Sigmoid colon (tissue), 7 donors: Measurements from ENCODE around the gene VPS18. TPM values are rescaled to one million over a fixed set of nuclear protein-coding genes. Genes with fewer than 3 reads are reported as not detected.

Experiments used
- DNase-seq: peaks from one replicate; pipeline ENCODE4 v3.0.0-alpha.2; 2019
- H3K27ac ChIP-seq, 4 donors: fragments of 200-600 bp; sonication (generic); one replicate each; pipeline ENCODE4 v1.5.1; 2016 to 2019; ENCODE audit warnings: mild to moderate bottlenecking in 1 of 4
- H3K27me3 ChIP-seq, 3 donors: fragments of 200-600 bp; sonication (generic); one replicate each; pipeline ENCODE4 v1.5.1; 2019; ENCODE audit warnings: mild to moderate bottlenecking in 1 of 3
- H3K36me3 ChIP-seq, 4 donors: fragments of 200-600 bp; sonication (generic); one replicate each; pipeline ENCODE4 v1.5.1; 2016 to 2019
- H3K4me1 ChIP-seq, 4 donors: fragments of 200-600 bp; sonication (generic); one replicate each; pipeline ENCODE4 v1.5.1; 2017 to 2019
- H3K4me3 ChIP-seq, 4 donors: fragments of 200-600 bp; sonication (generic); one replicate each; pipeline ENCODE4 v1.5.1; 2017 to 2019; ENCODE audit warnings: mild to moderate bottlenecking in 2 of 4, moderate library complexity in 1 of 4
- H3K9me3 ChIP-seq, 4 donors: fragments of 200-600 bp in 3 of 4; sonication (generic) in 3 of 4; one replicate each; pipeline versions ENCODE4 v1.5.1 to v1.6.1; 2013 to 2019
- EP300 ChIP-seq, 4 donors: sonication (generic); formaldehyde crosslinking; IDR thresholded peaks; one replicate each; pipeline ENCODE4 v1.6.1; 2017; ENCODE audit warnings: antibody characterized with exemption in 4 of 4
- POLR2A ChIP-seq, 2 donors: fragments of 450-650 bp; IDR thresholded peaks; one replicate each; pipeline ENCODE4 v1.6.1; 2016; ENCODE audit warnings: antibody characterized with exemption in 2 of 2, mild to moderate bottlenecking in 2 of 2, moderate library complexity in 2 of 2
- POLR2AphosphoS5 ChIP-seq, 4 donors: sonication (generic); formaldehyde crosslinking; IDR thresholded peaks; one replicate each; pipeline ENCODE4 v1.6.1; 2017; ENCODE audit warnings: antibody characterized with exemption in 4 of 4
- WGBS, 2 donors: extraction: QIAGEN DNeasy Blood & Tissue Kit; methylation state at CpG; one replicate each; pipeline ENCODE4 v1.1.7; 2013; 5-methylcytosine and 5-hydroxymethylcytosine counted together
- intact Hi-C: fragments of 100-400 bp; cut with DNase I; formaldehyde crosslinking; loops from one replicate; pipeline ENCODE4 v1.15.1; 2023
- polyA plus RNA-seq, 3 donors: library from polyadenylated mRNA; stranded (reverse); fragments of 200-250 nt; gene quantifications; one replicate each; pipeline ENCODE4 v1.2.3, GENCODE V29; 2013
- total RNA-seq, 4 donors: library from RNA; depleted of rRNA; stranded (reverse); fragments of >200 nt; gene quantifications; one replicate each; pipeline ENCODE4 v1.1.0, GENCODE V29; 2016
- TF ChIP-seq, protein P1 (sequence below), 4 experiments: fragments of 450-650 bp in 3 of 4; fragments of 200-600 bp in 1 of 4; IDR thresholded peaks; one replicate each; pipeline ENCODE4 v1.5.1; 2016 to 2019; ENCODE audit warnings: antibody characterized with exemption in 4 of 4, mild to moderate bottlenecking in 3 of 4, moderate library complexity in 2 of 4
- donor health status: healthy with polysubstance abuse.
- donor health status: Bipolar disorder and iron deficiency.
- donor health status: healthy.

The VPS18 gene
- total and polyA plus RNA-seq, 7 donors, result 4.8 to 19.6 (median 17.4) TPM

DNA sequence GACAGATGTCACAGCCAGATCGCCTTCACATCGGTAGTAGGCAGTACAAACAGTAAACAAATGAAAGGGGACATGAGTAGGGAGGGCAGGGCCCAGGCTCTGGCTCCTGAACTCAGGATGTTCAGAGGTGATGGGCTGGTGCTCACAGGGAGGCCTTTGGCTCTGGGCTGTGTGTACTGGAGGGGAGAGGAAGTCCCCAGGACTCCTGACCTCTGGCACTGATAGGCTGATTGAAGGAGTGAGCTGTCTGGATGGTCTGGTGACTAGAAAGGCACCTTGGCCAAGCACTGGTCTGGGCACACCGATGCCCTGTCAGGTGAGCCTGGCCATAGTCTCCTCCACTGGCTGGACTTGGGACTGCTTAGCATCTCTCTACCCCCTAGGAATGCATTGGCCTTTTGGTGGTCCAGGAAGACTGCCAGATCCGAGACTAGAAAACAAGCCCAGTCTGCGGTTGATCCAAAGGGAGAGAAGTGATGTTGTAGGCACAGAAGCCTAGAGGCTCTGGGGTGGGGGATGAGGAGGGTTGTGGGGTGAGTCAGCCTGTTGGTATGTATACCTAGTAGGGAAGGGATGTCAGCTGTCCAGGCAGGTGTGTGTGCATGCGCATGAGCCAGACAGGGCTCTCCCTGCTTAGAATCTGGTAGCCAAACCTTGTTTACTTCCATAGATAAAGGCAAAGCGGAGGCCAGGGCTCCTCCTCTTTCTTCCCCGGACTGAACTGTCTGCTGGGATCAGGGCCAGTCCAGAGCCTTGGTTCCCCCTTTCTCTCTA, 48.6 kb upstream of the VPS18 start:
- Histone ChIP-seq H3K27ac (no peak overlapping the region), H3K4me3 (peak overlapping the region in 1 of 4 donors; percentile 41), H3K36me3 (no peaks in the 10 kb centered on the region), H3K27me3 (peaks cover 22 to 58% (median 35%) of the 10 kb centered on the region in 3 donors), H3K9me3 (no peaks in the 10 kb centered on the region), H3K4me1 (peaks cover 0 to 19% (median 18%) of the 10 kb centered on the region in 4 donors)
- WGBS, 2 donors, result 16 to 74% methylated on average over 8 of the region's 8 CpGs
- DNase-seq, result no peak
- intact Hi-C loops, result no loop called here
- no peak for TF ChIP-seq EP300 (IDR thresholded peaks at IDR 0.05)
- TF ChIP-seq POLR2A (IDR thresholded peaks at IDR 0.05), result peak in 1 of 2 donors; percentile 68

DNA sequence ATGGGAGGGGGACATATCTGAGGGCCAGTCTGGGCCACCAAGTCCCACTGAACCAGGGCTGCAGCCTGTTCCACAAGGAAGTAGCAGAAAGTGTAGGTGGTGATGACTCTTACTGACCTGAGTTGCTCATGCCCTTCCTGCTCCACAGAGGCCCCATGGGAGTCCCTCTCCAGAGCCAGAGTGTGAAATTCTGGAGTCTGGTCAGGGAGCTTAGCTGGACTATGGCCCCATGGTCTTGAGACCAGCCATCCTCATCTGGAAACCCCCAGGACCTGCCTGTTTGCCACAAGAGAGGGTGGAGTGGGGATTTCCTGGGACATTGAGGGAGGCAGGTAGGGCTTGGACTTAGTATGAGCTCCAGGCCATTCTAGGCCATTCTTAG, 47.4 kb upstream of the VPS18 start:
- peak overlapping the region in 2 of 4 donors; percentile 7 to 17 for H3K27ac ChIP-seq
- H3K4me1 ChIP-seq, result peaks cover 0 to 19% (median 18%) of the 10 kb centered on the region in 4 donors
- peaks cover 22 to 57% (median 35%) of the 10 kb centered on the region in 3 donors for H3K27me3 ChIP-seq
- no peak for TF ChIP-seq EP300 (IDR thresholded peaks at IDR 0.05)
- TF ChIP-seq POLR2A (IDR thresholded peaks at IDR 0.05), result no peak
- H3K9me3 ChIP-seq, result no peaks in the 10 kb centered on the region
- intact Hi-C loops, result no loop called here
- DNase-seq, result no peak
- H3K36me3 ChIP-seq, result no peaks in the 10 kb centered on the region
- H3K4me3 ChIP-seq, result no peak overlapping the region

DNA sequence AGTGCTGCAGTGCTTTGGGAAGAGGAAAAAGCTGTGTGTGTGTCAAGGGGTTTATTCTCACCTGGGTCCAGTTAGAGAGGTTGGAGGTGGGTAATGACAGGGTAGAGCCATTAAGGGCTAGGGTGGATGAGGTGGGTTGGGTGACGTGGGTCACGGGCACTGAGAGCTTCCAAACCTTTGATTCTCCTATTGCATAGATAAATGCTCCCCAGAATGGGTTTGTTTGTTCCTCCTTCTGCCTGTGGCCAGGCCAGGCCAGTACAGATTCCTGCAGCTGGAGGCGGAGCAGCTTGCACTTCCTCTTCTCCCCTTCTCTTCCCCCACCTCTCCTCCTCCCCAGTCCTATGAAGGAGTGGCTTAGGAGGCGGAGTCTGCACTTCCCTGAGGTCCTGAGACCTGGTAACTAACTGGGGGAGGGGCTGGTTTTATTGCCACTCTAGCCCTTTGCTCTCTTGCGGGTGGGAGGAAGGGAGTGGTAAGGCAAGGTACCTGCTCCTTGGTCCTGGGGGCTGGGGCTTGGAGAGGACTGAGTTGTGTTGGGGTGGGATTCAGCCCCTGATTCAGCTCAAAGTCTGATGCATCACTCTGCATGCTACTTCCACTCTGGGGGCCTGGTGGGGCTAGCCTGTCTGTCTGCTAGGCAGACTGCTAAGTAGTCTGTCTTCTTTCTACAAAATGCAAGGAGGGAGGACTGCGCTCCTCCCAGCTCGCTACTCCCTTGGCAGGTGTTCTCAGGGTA, 46.9 kb upstream of the VPS18 start:
- Histone ChIP-seq H3K4me1 (peaks cover 0 to 19% (median 18%) of the 10 kb centered on the region in 4 donors), H3K27ac (peak overlapping the region in 1 of 4 donors; percentile 17), H3K27me3 (peaks cover 22 to 51% (median 31%) of the 10 kb centered on the region in 3 donors), H3K4me3 (no peak overlapping the region), H3K9me3 (no peaks in the 10 kb centered on the region), H3K36me3 (no peaks in the 10 kb centered on the region)
- DNase-seq, result no peak
- intact Hi-C loops, result no loop called here
- whole genome bisulfite sequencing, 2 donors, result 11 to 48% methylated on average over 7 of the region's 7 CpGs
- TF ChIP-seq POLR2A (IDR thresholded peaks at IDR 0.05) (peak in 1 of 2 donors; percentile 62), EP300 (IDR thresholded peaks at IDR 0.05) (no peak), POLR2AphosphoS5 (IDR thresholded peaks at IDR 0.05) (peak in 1 of 4 donors; percentile 23)
- TF ChIP-seq, protein P1, sequence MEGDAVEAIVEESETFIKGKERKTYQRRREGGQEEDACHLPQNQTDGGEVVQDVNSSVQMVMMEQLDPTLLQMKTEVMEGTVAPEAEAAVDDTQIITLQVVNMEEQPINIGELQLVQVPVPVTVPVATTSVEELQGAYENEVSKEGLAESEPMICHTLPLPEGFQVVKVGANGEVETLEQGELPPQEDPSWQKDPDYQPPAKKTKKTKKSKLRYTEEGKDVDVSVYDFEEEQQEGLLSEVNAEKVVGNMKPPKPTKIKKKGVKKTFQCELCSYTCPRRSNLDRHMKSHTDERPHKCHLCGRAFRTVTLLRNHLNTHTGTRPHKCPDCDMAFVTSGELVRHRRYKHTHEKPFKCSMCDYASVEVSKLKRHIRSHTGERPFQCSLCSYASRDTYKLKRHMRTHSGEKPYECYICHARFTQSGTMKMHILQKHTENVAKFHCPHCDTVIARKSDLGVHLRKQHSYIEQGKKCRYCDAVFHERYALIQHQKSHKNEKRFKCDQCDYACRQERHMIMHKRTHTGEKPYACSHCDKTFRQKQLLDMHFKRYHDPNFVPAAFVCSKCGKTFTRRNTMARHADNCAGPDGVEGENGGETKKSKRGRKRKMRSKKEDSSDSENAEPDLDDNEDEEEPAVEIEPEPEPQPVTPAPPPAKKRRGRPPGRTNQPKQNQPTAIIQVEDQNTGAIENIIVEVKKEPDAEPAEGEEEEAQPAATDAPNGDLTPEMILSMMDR (IDR thresholded peaks at IDR 0.05), result no peak

DNA sequence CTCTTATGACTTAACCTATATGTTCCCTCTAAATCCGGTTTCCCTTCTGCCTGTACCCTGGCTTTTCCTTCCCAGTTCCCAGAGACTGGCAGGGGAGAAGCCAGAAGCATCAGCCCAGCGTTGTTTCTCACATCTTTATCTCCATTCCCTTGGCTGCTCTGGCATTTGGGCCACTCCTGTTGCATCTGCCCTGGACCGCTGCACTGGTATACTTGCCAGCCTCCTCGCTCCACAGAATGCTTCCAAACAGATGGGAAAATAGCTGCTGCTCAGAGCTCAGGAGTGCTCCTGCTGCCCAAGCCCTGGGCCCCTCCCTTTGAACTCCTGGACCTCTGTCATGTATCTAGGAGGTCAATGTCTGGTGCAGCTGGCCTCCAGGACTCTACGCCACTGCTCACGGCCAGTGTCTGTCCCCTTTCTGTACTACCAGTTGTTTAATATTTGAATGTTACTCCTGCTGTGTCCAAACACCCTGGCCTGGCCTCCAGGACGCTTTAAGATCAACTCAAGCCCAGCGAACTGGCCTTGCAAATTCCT, 43.6 kb upstream of the VPS18 start:
- Histone ChIP-seq H3K27me3 (peaks cover 5 to 26% (median 5%) of the 10 kb centered on the region in 3 donors), H3K4me3 (no peak overlapping the region), H3K4me1 (no peaks in the 10 kb centered on the region), H3K36me3 (no peaks in the 10 kb centered on the region), H3K27ac (no peak overlapping the region), H3K9me3 (no peaks in the 10 kb centered on the region)
- intact Hi-C loops, result no loop called here
- no peak for DNase-seq
- TF ChIP-seq, protein P1 (IDR thresholded peaks at IDR 0.05), result no peak
- TF ChIP-seq EP300 (IDR thresholded peaks at IDR 0.05) (no peak), POLR2A (IDR thresholded peaks at IDR 0.05) (no peak), POLR2AphosphoS5 (IDR thresholded peaks at IDR 0.05) (no peak)
- WGBS, 2 donors, result 75 to 91% methylated on average over 8 of the region's 8 CpGs

DNA sequence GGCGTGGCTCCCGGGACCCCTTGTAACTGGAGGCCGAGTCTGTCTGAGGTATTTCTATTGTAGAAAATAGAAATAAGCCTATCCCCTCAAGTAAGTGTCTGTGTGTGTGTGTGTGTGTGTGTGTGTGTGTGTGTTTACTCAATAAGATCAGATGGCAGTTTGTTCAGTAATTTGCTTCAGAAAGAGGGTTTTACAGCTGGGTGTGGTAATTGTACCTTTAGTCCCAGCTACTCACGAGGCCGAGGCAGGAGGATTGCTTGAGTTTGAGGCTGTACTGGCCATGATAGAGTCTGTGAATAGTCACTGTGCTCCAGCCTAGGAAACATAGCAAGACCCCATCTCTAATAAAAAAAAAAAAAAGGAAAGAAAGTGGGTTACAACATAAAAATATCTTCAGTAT, 41.7 kb upstream of the VPS18 start:
- Histone ChIP-seq H3K27ac (no peak overlapping the region), H3K9me3 (no peaks in the 10 kb centered on the region), H3K36me3 (no peaks in the 10 kb centered on the region), H3K4me1 (peaks cover 0 to 3% (median 1%) of the 10 kb centered on the region in 4 donors), H3K4me3 (no peak overlapping the region), H3K27me3 (peaks cover 0 to 7% (median 0%) of the 10 kb centered on the region in 3 donors)
- WGBS, 2 donors, result 25 to 70% methylated on average over 5 of the region's 5 CpGs
- DNase-seq, result no peak
- TF ChIP-seq EP300 (IDR thresholded peaks at IDR 0.05) (no peak), POLR2A (IDR thresholded peaks at IDR 0.05) (no peak), POLR2AphosphoS5 (IDR thresholded peaks at IDR 0.05) (no peak)
- TF ChIP-seq, protein P1 (IDR thresholded peaks at IDR 0.05), result no peak
- intact Hi-C loops, result no loop called here
